COLO668 (cell line): ENCODE results near the gene ABCG4.

Experiments used
- DNase-seq: peaks from one replicate; lab custom pipeline; 2025; ENCODE audit not compliant: unreplicated experiment; lab: John Stamatoyannopoulos, UW

ABCG4 gene

GRCh38 chr11:119205080-119205479 is 56.2 kb downstream of the ABCG4 start:
- DNase-seq: no peak

GRCh38 chr11:119205574-119206510 is 57.0 kb downstream of the ABCG4 start, which contains the start of gene CBL:
TSS of gene CBL (plus strand) at chr11:119206339. CDS start at chr11:119206418, 79 bp downstream.
- peak; percentile 93 for DNase-seq

GRCh38 chr11:119206511-119207414 is 57.9 kb downstream of the ABCG4 start:
- DNase-seq: peak; percentile 50

GRCh38 chr11:119207415-119207960 is 58.6 kb downstream of the ABCG4 start:
- DNase-seq: no peak

GRCh38 chr11:119209186-119209585 is 60.3 kb downstream of the ABCG4 start:
- no peak for DNase-seq

- DNase-seq: no peak
These were observed 61.2 kb downstream of the ABCG4 start for GRCh38 chr11:119210050-119210449.
